Measurements from ENCODE around the gene BORCS6. TPM values are rescaled to one million over a fixed set of nuclear protein-coding genes. Genes with fewer than 3 reads are reported as not detected.
A peak's percentile ranks its signal among the peaks of the same experiment; 100 is the strongest.

Gene BORCS6
- polyA plus RNA-seq, 4 donors, result 7.9 to 13.8 (median 10.8) TPM

DNA sequence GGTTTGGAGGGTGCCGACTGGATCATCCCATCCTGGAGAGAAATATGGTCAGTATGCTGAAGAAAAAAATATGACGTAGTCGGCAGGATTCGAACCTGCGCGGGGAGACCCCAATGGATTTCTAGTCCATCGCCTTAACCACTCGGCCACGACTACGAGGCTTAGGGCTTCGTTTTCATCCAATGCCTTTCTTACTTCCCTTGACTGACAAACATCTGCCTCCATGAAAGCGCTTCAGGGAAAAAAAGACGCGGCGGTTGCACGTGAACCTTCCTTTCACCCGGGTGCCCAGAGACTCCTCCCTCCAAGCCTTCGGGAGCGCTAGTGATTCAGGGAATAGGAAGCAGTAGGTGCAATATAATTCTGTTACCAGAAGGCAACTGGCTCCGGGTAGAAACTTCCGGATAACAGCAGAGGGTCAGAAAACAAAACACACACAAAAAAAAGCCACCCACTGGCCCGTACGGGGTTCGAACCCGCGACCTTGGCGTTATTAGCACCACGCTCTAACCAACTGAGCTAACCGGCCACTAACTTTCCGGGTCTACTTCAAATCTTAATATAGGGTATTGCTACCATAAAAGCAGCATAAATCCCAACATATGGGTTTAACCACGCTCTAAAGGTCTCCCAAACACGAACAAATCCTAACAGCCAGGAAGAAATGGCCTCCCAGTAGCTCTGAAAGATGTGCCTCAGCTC lies 36.7 kb upstream of the BORCS6 start:
- H3K36me3 ChIP-seq (ENCODE audit: control insufficient read depth in 3 of 3, insufficient read depth in 2 of 3, low read depth in 1 of 3, low read length in 3 of 3), result peaks cover 8 to 43% (median 16%) of the 10 kb centered on the region in 3 donors

DNA sequence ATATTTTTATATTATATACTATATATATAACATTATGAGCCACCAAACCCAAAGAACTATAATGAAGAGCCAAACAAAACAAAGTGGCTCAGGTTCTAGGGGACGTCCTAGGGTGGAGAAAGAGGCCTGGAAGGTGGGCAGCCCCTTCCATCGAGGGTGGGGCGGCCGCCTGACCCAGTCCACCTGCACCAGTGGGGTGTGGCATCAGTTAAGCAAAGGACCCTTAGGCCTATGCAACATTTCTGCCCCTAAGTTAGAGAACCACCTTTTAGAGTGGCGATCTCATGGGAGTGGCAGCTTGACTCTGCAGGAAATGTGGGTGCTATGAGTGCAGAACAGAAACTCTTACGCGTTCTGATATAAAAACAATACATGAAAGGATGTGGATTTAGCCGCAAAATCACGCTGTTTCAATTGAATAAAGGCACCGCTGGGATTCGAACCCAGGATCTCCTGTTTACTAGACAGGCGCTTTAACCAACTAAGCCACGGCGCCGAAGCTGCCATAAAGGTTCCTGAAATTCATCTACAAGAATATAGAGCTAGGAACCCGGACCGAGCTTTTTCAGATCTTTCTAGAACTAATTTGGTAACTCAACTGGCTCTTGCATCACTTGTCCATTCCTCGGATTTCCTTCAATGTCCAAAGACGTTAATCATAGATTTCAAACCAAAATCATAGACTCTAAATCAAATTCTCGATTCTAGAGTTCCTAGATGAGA lies 36.0 kb upstream of the BORCS6 start:
- peaks cover 3 to 36% (median 16%) of the 10 kb centered on the region in 3 donors for H3K36me3 ChIP-seq (ENCODE audit: control insufficient read depth in 3 of 3, insufficient read depth in 2 of 3, low read depth in 1 of 3, low read length in 3 of 3)
- H3K4me3 ChIP-seq (ENCODE audit: low read depth in 1 of 3, low read length in 3 of 3), result peak overlapping the region in 1 of 3 donors; percentile 46
- WGBS, 3 donors, result 42 to 62% (median 48%) methylated on average over 20 of the region's 20 CpGs
- H3K27ac ChIP-seq (ENCODE audit: low read depth in 1 of 3, low read length in 2 of 3), result peak overlapping the region in 2 of 3 donors; percentile 76 to 83
- H3K27me3 ChIP-seq (ENCODE audit: control insufficient read depth in 3 of 3, insufficient read depth in 3 of 3, low read length in 3 of 3), result no peaks in the 10 kb centered on the region
- peaks cover 0 to 26% (median 4%) of the 10 kb centered on the region in 3 donors for H3K4me1 ChIP-seq (ENCODE audit: control insufficient read depth in 3 of 3, insufficient read depth in 2 of 3, low read depth in 1 of 3, low read length in 2 of 3)
- no peaks in the 10 kb centered on the region for H3K9me3 ChIP-seq (ENCODE audit: control insufficient read depth in 2 of 2, insufficient read depth in 1 of 2, low read depth in 1 of 2, low read length in 1 of 2)
- DNase-seq, result peak in 1 of 2 donors; percentile 43
- no peak for FAIRE-seq

More for the DNA sequence above, 36.7 kb upstream of the BORCS6 start:
- Histone ChIP-seq H3K4me3 (ENCODE audit: low read depth in 1 of 3, low read length in 3 of 3) (peak overlapping the region in 1 of 3 donors; percentile 46), H3K27me3 (ENCODE audit: control insufficient read depth in 3 of 3, insufficient read depth in 3 of 3, low read length in 3 of 3) (no peaks in the 10 kb centered on the region), H3K4me1 (ENCODE audit: control insufficient read depth in 3 of 3, insufficient read depth in 2 of 3, low read depth in 1 of 3, low read length in 2 of 3) (peaks cover 0 to 26% (median 4%) of the 10 kb centered on the region in 3 donors), H3K9me3 (ENCODE audit: control insufficient read depth in 2 of 2, insufficient read depth in 1 of 2, low read depth in 1 of 2, low read length in 1 of 2) (no peaks in the 10 kb centered on the region), H3K27ac (ENCODE audit: low read depth in 1 of 3, low read length in 2 of 3) (peak overlapping the region; percentile 41 to 83 (median 76))
- DNase-seq (peak; percentile 78 to 92), FAIRE-seq (no peak)
- WGBS, 3 donors, result 8 to 15% (median 10%) methylated on average over 32 of the region's 32 CpGs

DNA sequence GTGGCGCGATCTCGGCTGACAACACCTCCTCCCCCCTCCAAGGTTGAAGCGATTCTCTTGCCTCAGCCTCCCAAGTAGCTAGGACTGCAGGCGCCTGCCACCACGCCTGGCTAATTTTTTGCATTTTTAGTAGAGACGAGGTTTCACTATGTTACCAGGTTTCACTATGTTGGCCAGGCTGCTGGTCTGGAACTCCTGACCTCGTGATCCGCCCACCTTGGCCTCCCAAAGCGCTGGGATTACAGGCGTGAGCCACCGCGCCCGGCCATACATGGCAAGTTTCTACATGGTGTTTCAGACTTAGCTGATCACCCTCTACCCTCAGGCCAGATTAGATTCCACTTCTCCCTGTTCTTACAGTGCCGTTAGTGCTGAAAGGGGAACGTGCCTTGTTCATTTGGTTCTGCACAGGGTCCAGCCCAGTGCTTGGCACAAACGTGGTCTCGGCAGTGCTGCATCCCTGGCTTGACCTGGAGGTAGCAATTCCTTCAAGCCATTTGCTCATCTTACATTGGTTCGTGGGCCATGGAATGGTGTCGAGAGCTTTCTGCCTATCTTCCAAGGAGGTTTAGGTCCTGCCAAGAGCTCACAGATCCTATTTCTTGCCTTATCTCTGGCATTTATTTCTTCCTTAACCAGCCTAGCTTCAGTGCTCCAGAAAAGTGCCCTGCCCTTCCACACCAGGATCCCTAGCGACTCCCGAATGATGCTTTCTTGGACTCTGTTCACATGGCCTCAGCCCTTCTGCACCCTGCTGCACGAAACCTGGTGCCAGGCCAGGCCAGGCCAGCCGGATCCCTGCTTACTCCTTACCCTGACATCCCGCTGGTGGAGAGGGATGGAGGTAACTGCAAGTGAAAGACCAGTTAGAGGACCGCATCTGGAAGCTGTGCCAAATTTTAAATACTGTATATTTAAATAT lies 35.2 kb upstream of the BORCS6 start:
- H3K9me3 ChIP-seq (ENCODE audit: control insufficient read depth in 2 of 2, insufficient read depth in 1 of 2, low read depth in 1 of 2, low read length in 1 of 2), result no peaks in the 10 kb centered on the region
- no peaks in the 10 kb centered on the region for H3K27me3 ChIP-seq (ENCODE audit: control insufficient read depth in 3 of 3, insufficient read depth in 3 of 3, low read length in 3 of 3)
- no peak overlapping the region for H3K4me3 ChIP-seq (ENCODE audit: low read depth in 1 of 3, low read length in 3 of 3)
- WGBS, 3 donors, result 89 to 91% (median 90%) methylated on average over 26 of the region's 26 CpGs
- H3K36me3 ChIP-seq (ENCODE audit: control insufficient read depth in 3 of 3, insufficient read depth in 2 of 3, low read depth in 1 of 3, low read length in 3 of 3), result peaks cover 2 to 28% (median 10%) of the 10 kb centered on the region in 3 donors
- FAIRE-seq, result no peak
- no peak for DNase-seq
- H3K27ac ChIP-seq (ENCODE audit: low read depth in 1 of 3, low read length in 2 of 3), result no peak overlapping the region
- H3K4me1 ChIP-seq (ENCODE audit: control insufficient read depth in 3 of 3, insufficient read depth in 2 of 3, low read depth in 1 of 3, low read length in 2 of 3), result peaks cover 0 to 26% (median 4%) of the 10 kb centered on the region in 3 donors

DNA sequence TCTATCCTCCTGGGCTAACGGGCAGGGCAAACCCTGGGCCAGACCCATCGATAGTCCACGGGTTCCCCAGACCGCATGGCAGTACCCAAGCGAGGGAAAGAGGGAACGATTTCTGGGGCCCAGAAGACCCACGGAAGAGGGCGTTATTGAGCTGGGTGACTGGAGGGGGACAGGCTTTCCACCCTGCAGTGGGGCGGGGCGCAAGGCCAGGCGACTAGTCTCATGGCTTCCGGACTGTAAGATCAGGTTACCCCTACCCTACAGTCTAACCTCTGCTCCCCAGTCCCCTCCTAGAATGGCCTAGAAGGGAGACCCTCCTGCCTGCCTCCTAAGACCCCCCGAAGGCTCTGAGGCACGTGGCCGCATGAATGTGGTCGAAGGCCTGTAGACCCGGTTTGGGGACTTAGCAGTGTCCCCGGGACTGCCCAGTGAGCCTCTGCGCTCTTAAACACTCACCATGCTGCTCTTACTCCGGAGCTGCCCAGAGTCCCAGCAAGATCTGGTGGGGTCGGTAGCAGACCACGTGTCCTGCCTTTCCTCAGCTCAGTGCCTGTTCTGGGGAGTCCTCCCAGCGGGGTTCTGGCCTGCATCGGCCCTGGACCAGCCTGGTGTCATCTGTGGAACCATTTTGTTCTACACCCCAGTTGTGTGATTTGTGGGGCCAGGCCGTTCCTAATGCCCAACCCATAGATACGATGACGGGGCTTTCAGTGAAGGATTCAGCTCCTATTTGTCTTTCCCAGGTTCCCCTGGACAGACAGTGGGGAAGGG lies 33.6 kb upstream of the BORCS6 start:
- peaks cover 0 to 13% (median 5%) of the 10 kb centered on the region in 3 donors for H3K36me3 ChIP-seq (ENCODE audit: control insufficient read depth in 3 of 3, insufficient read depth in 2 of 3, low read depth in 1 of 3, low read length in 3 of 3)
- no peak for FAIRE-seq
- 5 to 7% (median 6%) methylated on average over 27 of the region's 27 CpGs for WGBS, 3 donors

DNA sequence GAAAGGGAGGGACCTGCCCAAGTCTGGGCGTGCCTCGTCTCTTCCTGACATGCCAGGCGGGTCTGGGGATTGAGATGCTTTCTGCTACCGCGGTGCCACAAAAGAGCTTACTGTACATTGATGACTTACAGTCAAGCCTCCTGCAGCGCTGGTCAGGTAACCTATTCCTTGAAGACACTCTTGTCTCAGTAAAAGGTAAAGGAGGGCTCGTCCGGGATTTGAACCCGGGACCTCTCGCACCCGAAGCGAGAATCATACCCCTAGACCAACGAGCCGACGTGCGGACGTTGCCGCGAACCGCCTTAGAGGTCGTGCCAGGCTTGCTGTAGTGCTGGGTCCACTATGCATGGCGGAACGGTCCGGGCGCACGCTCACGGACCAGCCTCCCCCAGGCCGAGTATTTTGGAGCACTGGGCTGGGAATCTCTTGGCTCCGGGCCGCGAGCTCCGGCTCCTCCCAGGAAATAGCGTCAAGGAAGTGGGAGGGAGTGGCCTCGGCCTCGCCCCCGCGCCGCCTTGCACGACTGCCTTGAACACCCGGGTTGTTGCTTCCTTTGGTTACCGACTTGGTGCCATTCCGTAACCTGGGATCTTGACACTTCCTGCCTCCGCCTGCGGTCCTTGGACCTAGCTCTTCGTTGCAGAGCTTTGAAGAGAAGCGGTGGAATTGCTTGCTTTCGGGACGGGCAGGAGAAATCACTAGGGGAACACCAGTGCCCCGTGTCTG lies 32.8 kb upstream of the BORCS6 start:
- H3K4me1 ChIP-seq (ENCODE audit: control insufficient read depth in 3 of 3, insufficient read depth in 2 of 3, low read depth in 1 of 3, low read length in 2 of 3), result peaks cover 0 to 24% (median 4%) of the 10 kb centered on the region in 3 donors
- DNase-seq (peak; percentile 94), FAIRE-seq (no peak)
- peak overlapping the region; percentile 34 to 85 (median 60) for H3K4me3 ChIP-seq (ENCODE audit: low read depth in 1 of 3, low read length in 3 of 3)
- WGBS, 3 donors, result 0% methylated on average over 49 of the region's 49 CpGs
- H3K9me3 ChIP-seq (ENCODE audit: control insufficient read depth in 2 of 2, insufficient read depth in 1 of 2, low read depth in 1 of 2, low read length in 1 of 2), result no peaks in the 10 kb centered on the region
- H3K27me3 ChIP-seq (ENCODE audit: control insufficient read depth in 3 of 3, insufficient read depth in 3 of 3, low read length in 3 of 3), result no peaks in the 10 kb centered on the region
- peak overlapping the region; percentile 96 to 97 (median 97) for H3K27ac ChIP-seq (ENCODE audit: low read depth in 1 of 3, low read length in 2 of 3)
- H3K36me3 ChIP-seq (ENCODE audit: control insufficient read depth in 3 of 3, insufficient read depth in 2 of 3, low read depth in 1 of 3, low read length in 3 of 3), result peaks cover 0 to 6% (median 1%) of the 10 kb centered on the region in 3 donors

More for the DNA sequence above, 33.6 kb upstream of the BORCS6 start:
- Histone ChIP-seq H3K4me3 (ENCODE audit: low read depth in 1 of 3, low read length in 3 of 3) (peak overlapping the region; percentile 34 to 85 (median 60)), H3K4me1 (ENCODE audit: control insufficient read depth in 3 of 3, insufficient read depth in 2 of 3, low read depth in 1 of 3, low read length in 2 of 3) (peaks cover 0 to 26% (median 4%) of the 10 kb centered on the region in 3 donors), H3K27ac (ENCODE audit: low read depth in 1 of 3, low read length in 2 of 3) (peak overlapping the region; percentile 96 to 97 (median 97)), H3K27me3 (ENCODE audit: control insufficient read depth in 3 of 3, insufficient read depth in 3 of 3, low read length in 3 of 3) (no peaks in the 10 kb centered on the region), H3K9me3 (ENCODE audit: control insufficient read depth in 2 of 2, insufficient read depth in 1 of 2, low read depth in 1 of 2, low read length in 1 of 2) (no peaks in the 10 kb centered on the region)
- DNase-seq, result peak; percentile 21 to 82

DNA sequence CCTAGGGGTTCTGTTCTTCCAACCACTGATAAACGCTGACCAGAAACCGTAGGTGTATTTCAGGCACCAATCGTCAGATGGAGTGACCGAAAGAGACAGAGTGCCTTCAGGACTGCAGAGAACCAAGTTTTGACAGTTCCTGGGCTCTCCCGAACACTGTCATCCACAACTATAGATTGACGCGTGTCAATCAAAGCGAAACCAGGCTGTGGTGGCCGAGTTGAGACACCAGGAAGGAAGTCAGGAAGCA lies 32.3 kb upstream of the BORCS6 start:
- Histone ChIP-seq H3K27ac (ENCODE audit: low read depth in 1 of 3, low read length in 2 of 3) (peak overlapping the region; percentile 96 to 97 (median 97)), H3K27me3 (ENCODE audit: control insufficient read depth in 3 of 3, insufficient read depth in 3 of 3, low read length in 3 of 3) (no peaks in the 10 kb centered on the region), H3K36me3 (ENCODE audit: control insufficient read depth in 3 of 3, insufficient read depth in 2 of 3, low read depth in 1 of 3, low read length in 3 of 3) (peaks cover 0 to under 1% (median 0%) of the 10 kb centered on the region in 3 donors), H3K4me1 (ENCODE audit: control insufficient read depth in 3 of 3, insufficient read depth in 2 of 3, low read depth in 1 of 3, low read length in 2 of 3) (peaks cover 0 to 20% (median 4%) of the 10 kb centered on the region in 3 donors), H3K9me3 (ENCODE audit: control insufficient read depth in 2 of 2, insufficient read depth in 1 of 2, low read depth in 1 of 2, low read length in 1 of 2) (no peaks in the 10 kb centered on the region), H3K4me3 (ENCODE audit: low read depth in 1 of 3, low read length in 3 of 3) (peak overlapping the region; percentile 34 to 85 (median 60))
- DNase-seq (no peak), FAIRE-seq (no peak)
- WGBS, 3 donors, result 0 to 1% (median 0%) methylated on average over 9 of the region's 9 CpGs

DNA sequence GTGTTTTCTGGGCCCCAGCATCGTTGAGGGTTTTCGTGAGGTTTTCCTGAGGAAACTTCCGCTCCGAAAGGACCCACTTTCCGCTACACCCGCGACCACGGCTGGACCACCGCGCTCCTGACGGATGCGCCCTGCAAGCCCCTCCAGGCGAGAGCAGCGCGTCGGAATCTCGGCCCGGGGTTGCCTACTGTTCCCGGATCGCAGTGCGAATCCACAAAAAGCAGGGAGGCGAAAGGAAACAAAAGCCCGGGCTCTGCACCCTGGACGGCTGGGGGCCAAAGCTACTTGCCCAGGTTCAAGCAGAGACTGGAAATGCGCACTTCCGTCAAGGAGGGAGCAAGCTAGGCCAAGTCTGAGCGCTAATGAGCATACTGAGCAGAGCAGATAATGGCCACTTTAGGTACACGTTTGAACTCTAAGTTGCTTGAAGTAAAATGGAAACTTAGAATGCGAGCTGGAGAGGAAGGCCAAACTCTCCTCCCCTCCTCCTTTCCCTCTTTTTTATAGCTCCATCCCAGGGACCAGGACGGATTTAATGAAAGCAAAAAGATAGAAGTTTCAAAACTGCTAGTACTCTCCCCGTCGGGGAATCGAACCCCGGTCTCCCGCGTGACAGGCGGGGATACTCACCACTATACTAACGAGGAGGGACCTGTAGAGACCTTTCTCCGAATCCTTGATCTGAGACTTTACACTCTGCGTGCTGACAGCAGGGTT lies 31.8 kb upstream of the BORCS6 start:
- no peak for FAIRE-seq
- 0 to 1% (median 1%) methylated on average over 40 of the region's 40 CpGs for WGBS, 3 donors

More for the DNA sequence above, 31.8 kb upstream of the BORCS6 start:
- Histone ChIP-seq H3K9me3 (ENCODE audit: control insufficient read depth in 2 of 2, insufficient read depth in 1 of 2, low read depth in 1 of 2, low read length in 1 of 2) (no peaks in the 10 kb centered on the region), H3K36me3 (ENCODE audit: control insufficient read depth in 3 of 3, insufficient read depth in 2 of 3, low read depth in 1 of 3, low read length in 3 of 3) (no peaks in the 10 kb centered on the region), H3K27ac (ENCODE audit: low read depth in 1 of 3, low read length in 2 of 3) (peak overlapping the region; percentile 96 to 97 (median 97)), H3K4me1 (ENCODE audit: control insufficient read depth in 3 of 3, insufficient read depth in 2 of 3, low read depth in 1 of 3, low read length in 2 of 3) (peaks cover 0 to 15% (median 4%) of the 10 kb centered on the region in 3 donors), H3K4me3 (ENCODE audit: low read depth in 1 of 3, low read length in 3 of 3) (peak overlapping the region; percentile 55 to 85 (median 60)), H3K27me3 (ENCODE audit: control insufficient read depth in 3 of 3, insufficient read depth in 3 of 3, low read length in 3 of 3) (no peaks in the 10 kb centered on the region)
- DNase-seq, result peak; percentile 92 to 95
